K562 (cell line): ENCODE measurements around the gene NLGN2. TPM values are rescaled to one million over a fixed set of nuclear protein-coding genes. Genes with fewer than 3 reads are reported as not detected.

Experiments used
- ATAC-seq: fragments of 200-7000 bp; cut with Tn5 transposase; 3 replicates; pipeline ENCODE4 v1.9.1; 2020; ENCODE audit warnings: moderate library complexity
- BruUV-seq: library from RNA; stranded (reverse); fragments of 400-500 nt; replicated peaks from 2 replicates; lab custom pipeline; 2021; lab: Mats Ljungman, UMichigan
- CTCF ChIA-PET: fragments of 300-600 bp; formaldehyde crosslinking; extraction: SDS; loops from one replicate; lab custom pipeline; 2021; ENCODE audit warnings: low intra/inter-chr PET ratio; lab: Yijun Ruan, JAX
- POLR2A ChIA-PET: fragments of 300-600, 350-650 bp; sonication (Branson Sonifier 250); formaldehyde crosslinking; extraction: SDS; loops from one replicate; lab custom pipeline; 2021; ENCODE audit warnings: antibody characterized with exemption, inconsistent platforms; lab: Yijun Ruan, JAX
- DNase-seq, 4 experiments: peaks; one replicate each; pipeline versions ENCODE4 v3.0.0 to v3.0.0-alpha.2; 2011 to 2018; ENCODE audit warnings: low spot score in 3 of 4, mixed read lengths in 3 of 4; ENCODE audit errors: extremely low read depth in 1 of 4
- FAIRE-seq: peaks from 2 replicates; lab custom pipeline; 2011; peaks lifted over from hg19 to GRCh38; lab: Jason Lieb, UNC
- H2AFZ ChIP-seq: 2 replicates; pipeline ENCODE4 v1.6.0; 2011; ENCODE audit warnings: low read depth, low read length, control low read depth, inconsistent platforms
- H3K27ac ChIP-seq: fragments of 200-600 bp; 3 replicates; pipeline ENCODE4 v1.8.0; 2011; ENCODE audit warnings: low read depth, mild to moderate bottlenecking, control low read depth, inconsistent platforms, low read length, moderate library complexity, mixed read lengths; ENCODE audit errors: extremely low read depth
- H3K27me3 ChIP-seq, 2 experiments: fragments of 300-600 bp in 1 of 2; 2 replicates in 1 of 2; 3 replicates in 1 of 2; pipeline versions ENCODE4 v1.6.0 to v1.8.0; 2011; ENCODE audit warnings: inconsistent platforms in 2 of 2, low read length in 2 of 2, mild to moderate bottlenecking in 1 of 2, mixed read lengths in 1 of 2, moderate library complexity in 1 of 2; ENCODE audit not compliant: control insufficient read depth in 2 of 2, insufficient read depth in 2 of 2
- H3K36me3 ChIP-seq: fragments of 300-600 bp; 3 replicates; pipeline ENCODE4 v1.8.0; 2011; ENCODE audit warnings: mild to moderate bottlenecking, low read length, inconsistent platforms; ENCODE audit not compliant: control insufficient read depth, insufficient read depth
- H3K4me1 ChIP-seq, 2 experiments: fragments of 200-600 bp in 1 of 2; replicated peaks in 1 of 2; 2 replicates in 1 of 2; 3 replicates in 1 of 2; pipeline versions ENCODE4 v1.5.1 to v1.8.0; 2011; ENCODE audit warnings: inconsistent platforms in 2 of 2, low read length in 2 of 2, mild to moderate bottlenecking in 1 of 2, mixed read lengths in 1 of 2, moderate library complexity in 1 of 2; ENCODE audit not compliant: control insufficient read depth in 2 of 2, insufficient read depth in 2 of 2
- H3K4me2 ChIP-seq: 2 replicates; pipeline ENCODE4 v1.6.1; 2011; ENCODE audit warnings: low read length, control low read depth, inconsistent platforms, mixed read lengths; ENCODE audit not compliant: insufficient read depth
- H3K4me3 ChIP-seq: fragments of 200-600 bp; sonication (generic), shearing (Covaris generic); 2 replicates; pipeline ENCODE4 v1.5.1; 2016; ENCODE audit warnings: control low read depth, inconsistent platforms
- H3K79me2 ChIP-seq: fragments of 200-600 bp; 3 replicates; pipeline ENCODE4 v1.8.0; 2011; ENCODE audit warnings: low read length, inconsistent platforms; ENCODE audit not compliant: control insufficient read depth, insufficient read depth
- H3K9ac ChIP-seq, 2 experiments: 2 replicates each; pipeline versions ENCODE4 v1.6.0 to v1.6.1; 2011; ENCODE audit warnings: low read depth in 2 of 2, low read length in 2 of 2, control low read depth in 1 of 2, inconsistent platforms in 1 of 2, mild to moderate bottlenecking in 1 of 2, mixed read lengths in 1 of 2; ENCODE audit not compliant: insufficient read depth in 1 of 2
- H3K9me1 ChIP-seq: one replicate; pipeline ENCODE4 v1.6.0; 2011; ENCODE audit warnings: inconsistent platforms, mild to moderate bottlenecking, low read length, moderate library complexity; ENCODE audit not compliant: control insufficient read depth, insufficient read depth
- H3K9me3 ChIP-seq: replicated peaks from 2 replicates; pipeline ENCODE4 v1.5.1; 2011; ENCODE audit warnings: low read depth, low read length, inconsistent platforms; ENCODE audit not compliant: control insufficient read depth, insufficient read depth
- H4K20me1 ChIP-seq: replicated peaks from 2 replicates; pipeline ENCODE4 v1.6.1; 2011; ENCODE audit warnings: low read length, inconsistent platforms, mixed read lengths; ENCODE audit not compliant: control insufficient read depth, insufficient read depth
- FOS ChIP-seq: IDR thresholded peaks from 3 replicates; pipeline ENCODE4 v1.6.1; 2011; ENCODE audit not compliant: insufficient read length; ENCODE audit errors: extremely low read depth
- HDGF ChIP-seq: fragments of 450-650 bp; IDR thresholded peaks from 2 replicates; pipeline ENCODE4 v1.6.1; 2016
- NFYB ChIP-seq: IDR thresholded peaks from 2 replicates; pipeline ENCODE4 v1.6.1; 2011; ENCODE audit warnings: mild to moderate bottlenecking, moderate library complexity; ENCODE audit not compliant: insufficient read length; ENCODE audit errors: extremely low read depth
- NONO ChIP-seq, 2 experiments: fragments of 200-400 bp in 1 of 2; fragments of 450-650 bp in 1 of 2; formaldehyde crosslinking in 1 of 2; IDR thresholded peaks; 2 replicates each; pipeline ENCODE4 v1.6.1; 2017; ENCODE audit warnings: low read depth in 2 of 2, mild to moderate bottlenecking in 2 of 2, moderate library complexity in 2 of 2, low read length in 1 of 2
- NR1H2 ChIP-seq: sonication (generic); formaldehyde crosslinking; IDR thresholded peaks from 2 replicates; pipeline ENCODE4 v1.4.0; 2020; ENCODE audit warnings: mild to moderate bottlenecking, missing genetic modification reagents
- SAFB ChIP-seq: fragments of 200-400 bp; formaldehyde crosslinking; IDR thresholded peaks from 2 replicates; pipeline ENCODE4 v1.6.1; 2017; ENCODE audit warnings: low read depth, low read length, borderline replicate concordance
- SMARCA5 ChIP-seq: fragments of 450-650 bp; IDR thresholded peaks from 2 replicates; pipeline ENCODE4 v1.6.1; 2016
- TCF7 ChIP-seq: sonication (generic); IDR thresholded peaks from 2 replicates; pipeline ENCODE4 v1.6.1; 2016; ENCODE audit warnings: antibody characterized with exemption, borderline replicate concordance
- TOE1 ChIP-seq, 2 experiments: fragments of 450-650 bp in 1 of 2; sonication (generic) in 1 of 2; formaldehyde crosslinking in 1 of 2; IDR thresholded peaks; 2 replicates each; pipeline versions ENCODE4 v1.7.1 to v1.8.0; 2016 to 2022; ENCODE audit warnings: borderline replicate concordance in 2 of 2, mild to moderate bottlenecking in 2 of 2, antibody characterized with exemption in 1 of 2, inconsistent platforms in 1 of 2, low read depth in 1 of 2, missing genetic modification reagents in 1 of 2, moderate library complexity in 1 of 2
- YBX1 ChIP-seq: fragments of 450-650 bp; IDR thresholded peaks from 2 replicates; pipeline ENCODE4 v1.7.1; 2016; ENCODE audit warnings: mild to moderate bottlenecking
- ZFP30 ChIP-seq: fragments of 250-450 bp; sonication (Bioruptor Pico); IDR thresholded peaks from 2 replicates; pipeline ENCODE4 v1.8.0; 2022; ENCODE audit warnings: moderate library complexity, mild to moderate bottlenecking, inconsistent platforms, borderline replicate concordance
- ZNF696 ChIP-seq: fragments of 250-450 bp; sonication (Bioruptor Pico); conservative IDR thresholded peaks from 2 replicates; pipeline ENCODE4 v1.4.0; 2020; ENCODE audit warnings: mild to moderate bottlenecking, moderate library complexity
- ZNF707 ChIP-seq: fragments of 250-450 bp; sonication (Bioruptor Pico); conservative IDR thresholded peaks from 2 replicates; pipeline ENCODE4 v1.8.0; 2022; ENCODE audit warnings: inconsistent platforms, mild to moderate bottlenecking, moderate library complexity
- WGBS: fragments of 100-300 bp; shearing (Covaris generic); methylation state at CpG from one replicate; pipeline ENCODE4 v1.1.6; 2016; ENCODE audit warnings: low coverage, mixed read lengths; ENCODE audit not compliant: insufficient coverage; ENCODE audit errors: missing lambda C conversion rate; 5-methylcytosine and 5-hydroxymethylcytosine counted together
- in situ Hi-C: fragments of 300-500 bp; cut with MboI; formaldehyde crosslinking; loops from 4 replicates; pipeline ENCODE4 v1.15.0; 2018; ENCODE audit warnings: inconsistent platforms, mixed read lengths
- intact Hi-C: fragments of 100-400 bp; cut with micrococcal nuclease; formaldehyde crosslinking; loops from 2 replicates; pipeline ENCODE4 v1.14.2; 2022
- polyA plus RNA-seq, 8 experiments: library from polyadenylated mRNA; depleted of rRNA in 4 of 8; stranded (reverse) in 5 of 8; unstranded in 3 of 8; fragments of >200 nt; fragmentation: Nextera tagmentation in 2 of 8; fragmentation: Illumina TruSeq in 1 of 8; extraction: Ambion mirVana in 2 of 8; extraction: Trizol in 1 of 8; gene quantifications; 2 replicates each; pipeline versions ENCODE4 v1.2.1 to v1.2.3, GENCODE V29; 2011 to 2014; ENCODE audit warnings: inconsistent platforms in 1 of 8, missing spikeins in 1 of 8
- total RNA-seq, 7 experiments: library from RNA; depleted of rRNA in 6 of 7; stranded (reverse); fragments of >200 nt in 6 of 7; fragmentation: Illumina TruSeq in 2 of 7; extraction: Trizol in 2 of 7; gene quantifications; 2 replicates each; pipeline versions ENCODE4 v1.2.1 to v1.2.3, GENCODE V29; 2011 to 2021; ENCODE audit warnings: low replicate concordance in 1 of 7
- TF ChIP-seq, protein P1 (sequence below): sonication (generic); formaldehyde crosslinking; IDR thresholded peaks from 2 replicates; pipeline ENCODE4 v1.8.1; 2023; ENCODE audit warnings: mild to moderate bottlenecking, missing genetic modification reagents
- TF ChIP-seq, protein P2 (sequence below): fragments of 250-450 bp; sonication (Bioruptor Pico); IDR thresholded peaks from 2 replicates; pipeline ENCODE4 v1.5.0; 2021; ENCODE audit warnings: mild to moderate bottlenecking, borderline replicate concordance
- TF ChIP-seq, protein P3 (sequence below): fragments of 250-450 bp; sonication (Bioruptor Pico); IDR thresholded peaks from 2 replicates; pipeline ENCODE4 v1.8.0; 2021; ENCODE audit warnings: moderate library complexity, mild to moderate bottlenecking, inconsistent platforms

Gene NLGN2
- total and polyA plus RNA-seq, 9 of the 15 experiments (the other 6 are each of a cell fraction or from before 2014, with no cell fraction given): 0.11 to 7.8 (median 0.77) TPM

DNA sequence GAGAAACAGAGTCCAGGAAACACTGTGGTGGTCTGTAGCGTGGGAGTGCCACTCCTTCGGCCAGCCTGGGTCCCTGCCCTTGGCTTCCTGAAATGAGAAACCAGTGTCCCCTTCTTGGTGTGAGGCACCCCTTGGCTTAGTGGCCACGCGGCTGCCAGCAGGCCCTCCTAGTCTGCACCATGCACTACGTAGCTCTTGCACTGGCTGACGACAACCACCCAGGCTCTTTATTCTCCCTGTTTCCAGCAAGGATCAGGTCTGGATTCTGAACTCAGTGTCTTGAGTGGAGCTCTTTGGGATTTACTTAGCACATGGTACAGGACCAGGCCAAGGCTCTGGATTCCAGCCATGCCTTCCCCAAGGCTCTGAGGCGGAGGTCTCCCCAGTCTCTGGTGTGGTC is 19.9 kb downstream of the NLGN2 start:
- ATAC-seq (no peak), DNase-seq (no peak), FAIRE-seq (no peak)
- ChIA-PET CTCF (no interaction called here), POLR2A (no interaction called here)
- no peak overlapping the region for H2AFZ ChIP-seq
- peaks cover 0 to 14% of the 10 kb centered on the region in 2 experiments; a peak in 2 of 5 replicates for H3K4me1 ChIP-seq
- H3K9me3 ChIP-seq: no peaks in the 10 kb centered on the region
- in situ Hi-C loops (no loop called here), intact Hi-C loops (no loop called here)
- H4K20me1 ChIP-seq: no peaks in the 10 kb centered on the region
- no peak overlapping the region for H3K4me3 ChIP-seq
- no peaks in the 10 kb centered on the region for H3K79me2 ChIP-seq
- no peaks in the 10 kb centered on the region for H3K9me1 ChIP-seq
- no TSS peak for BruUV-seq
- WGBS: 45% methylated on average over 3 of the region's 7 CpGs
- no peak overlapping the region for H3K27ac ChIP-seq
- H3K36me3 ChIP-seq: no peaks in the 10 kb centered on the region
- H3K4me2 ChIP-seq: no peak overlapping the region
- H3K27me3 ChIP-seq: no peaks in the 10 kb centered on the region
- H3K9ac ChIP-seq: no peak overlapping the region
- TF ChIP-seq, protein P1, sequence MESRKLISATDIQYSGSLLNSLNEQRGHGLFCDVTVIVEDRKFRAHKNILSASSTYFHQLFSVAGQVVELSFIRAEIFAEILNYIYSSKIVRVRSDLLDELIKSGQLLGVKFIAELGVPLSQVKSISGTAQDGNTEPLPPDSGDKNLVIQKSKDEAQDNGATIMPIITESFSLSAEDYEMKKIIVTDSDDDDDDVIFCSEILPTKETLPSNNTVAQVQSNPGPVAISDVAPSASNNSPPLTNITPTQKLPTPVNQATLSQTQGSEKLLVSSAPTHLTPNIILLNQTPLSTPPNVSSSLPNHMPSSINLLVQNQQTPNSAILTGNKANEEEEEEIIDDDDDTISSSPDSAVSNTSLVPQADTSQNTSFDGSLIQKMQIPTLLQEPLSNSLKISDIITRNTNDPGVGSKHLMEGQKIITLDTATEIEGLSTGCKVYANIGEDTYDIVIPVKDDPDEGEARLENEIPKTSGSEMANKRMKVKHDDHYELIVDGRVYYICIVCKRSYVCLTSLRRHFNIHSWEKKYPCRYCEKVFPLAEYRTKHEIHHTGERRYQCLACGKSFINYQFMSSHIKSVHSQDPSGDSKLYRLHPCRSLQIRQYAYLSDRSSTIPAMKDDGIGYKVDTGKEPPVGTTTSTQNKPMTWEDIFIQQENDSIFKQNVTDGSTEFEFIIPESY: no peak
- no peak for TF ChIP-seq ZNF696 (CRISPR knock-in tag)
- no peak for TF ChIP-seq FOS
- no peak for TF ChIP-seq NONO (IDR thresholded peaks at IDR 0.05; ENCODE audit: low read depth in 2 of 2, low read length in 1 of 2)
- TF ChIP-seq, protein P2, sequence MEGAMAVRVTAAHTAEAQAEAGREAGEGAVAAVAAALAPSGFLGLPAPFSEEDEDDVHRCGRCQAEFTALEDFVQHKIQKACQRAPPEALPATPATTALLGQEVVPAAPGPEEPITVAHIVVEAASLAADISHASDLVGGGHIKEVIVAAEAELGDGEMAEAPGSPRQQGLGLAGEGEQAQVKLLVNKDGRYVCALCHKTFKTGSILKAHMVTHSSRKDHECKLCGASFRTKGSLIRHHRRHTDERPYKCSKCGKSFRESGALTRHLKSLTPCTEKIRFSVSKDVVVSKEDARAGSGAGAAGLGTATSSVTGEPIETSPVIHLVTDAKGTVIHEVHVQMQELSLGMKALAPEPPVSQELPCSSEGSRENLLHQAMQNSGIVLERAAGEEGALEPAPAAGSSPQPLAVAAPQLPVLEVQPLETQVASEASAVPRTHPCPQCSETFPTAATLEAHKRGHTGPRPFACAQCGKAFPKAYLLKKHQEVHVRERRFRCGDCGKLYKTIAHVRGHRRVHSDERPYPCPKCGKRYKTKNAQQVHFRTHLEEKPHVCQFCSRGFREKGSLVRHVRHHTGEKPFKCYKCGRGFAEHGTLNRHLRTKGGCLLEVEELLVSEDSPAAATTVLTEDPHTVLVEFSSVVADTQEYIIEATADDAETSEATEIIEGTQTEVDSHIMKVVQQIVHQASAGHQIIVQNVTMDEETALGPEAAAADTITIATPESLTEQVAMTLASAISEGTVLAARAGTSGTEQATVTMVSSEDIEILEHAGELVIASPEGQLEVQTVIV (CRISPR knock-in tag): no peak
- TF ChIP-seq TCF7: no peak
- no peak for TF ChIP-seq ZNF707
- TF ChIP-seq YBX1: no peak
- TF ChIP-seq, protein P3, sequence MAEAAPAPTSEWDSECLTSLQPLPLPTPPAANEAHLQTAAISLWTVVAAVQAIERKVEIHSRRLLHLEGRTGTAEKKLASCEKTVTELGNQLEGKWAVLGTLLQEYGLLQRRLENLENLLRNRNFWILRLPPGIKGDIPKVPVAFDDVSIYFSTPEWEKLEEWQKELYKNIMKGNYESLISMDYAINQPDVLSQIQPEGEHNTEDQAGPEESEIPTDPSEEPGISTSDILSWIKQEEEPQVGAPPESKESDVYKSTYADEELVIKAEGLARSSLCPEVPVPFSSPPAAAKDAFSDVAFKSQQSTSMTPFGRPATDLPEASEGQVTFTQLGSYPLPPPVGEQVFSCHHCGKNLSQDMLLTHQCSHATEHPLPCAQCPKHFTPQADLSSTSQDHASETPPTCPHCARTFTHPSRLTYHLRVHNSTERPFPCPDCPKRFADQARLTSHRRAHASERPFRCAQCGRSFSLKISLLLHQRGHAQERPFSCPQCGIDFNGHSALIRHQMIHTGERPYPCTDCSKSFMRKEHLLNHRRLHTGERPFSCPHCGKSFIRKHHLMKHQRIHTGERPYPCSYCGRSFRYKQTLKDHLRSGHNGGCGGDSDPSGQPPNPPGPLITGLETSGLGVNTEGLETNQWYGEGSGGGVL: no peak
- no peak for TF ChIP-seq NFYB
- TF ChIP-seq ZFP30 (CRISPR knock-in tag): no peak
- TF ChIP-seq HDGF: no peak
- no peak for TF ChIP-seq SAFB
- no peak for TF ChIP-seq SMARCA5
- TF ChIP-seq TOE1 (IDR thresholded peaks at IDR 0.05; ENCODE audit: borderline replicate concordance): no peak
- TF ChIP-seq TOE1 (CRISPR knock-in tag; IDR thresholded peaks at IDR 0.05; ENCODE audit: borderline replicate concordance, low read depth): no peak
- no peak for TF ChIP-seq NR1H2 (CRISPR knock-in tag)
